Natural killer cell treated with Interleukin-12 subunit alpha and Interleukin-12 subunit beta and Interleukin-15 and Interleukin-18, amount 100 ng/mL, for 72 hours (primary cell): ENCODE measurements around the gene IL1RAPL1. TPM values are rescaled to one million over a fixed set of nuclear protein-coding genes. Genes with fewer than 3 reads are reported as not detected.

ENCODE experiments used
- ATAC-seq, 2 donors: fragments of 150-1000 bp; cut with Tn5 transposase in 1 of 2; sonication (Bioruptor Pico), chemical (Tn5 transposase) in 1 of 2; 2 replicates each; pipeline ENCODE4 v1.10.0; 2021
- DNase-seq: peaks from one replicate; pipeline ENCODE4 v3.0.0; 2022; ENCODE audit warnings: low spot score
- H3K27ac Mint-ChIP-seq, 2 donors: 1 replicate in 1 of 2; 2 replicates in 1 of 2; pipeline ENCODE4 v1.8.0; 2022; ENCODE audit warnings: mixed read lengths in 2 of 2, mild to moderate bottlenecking in 1 of 2, moderate library complexity in 1 of 2
- H3K27me3 Mint-ChIP-seq, 2 donors: 1 replicate in 1 of 2; 2 replicates in 1 of 2; pipeline ENCODE4 v1.8.0; 2022; ENCODE audit warnings: mixed read lengths in 2 of 2
- H3K36me3 Mint-ChIP-seq: one replicate; pipeline ENCODE4 v1.8.0; 2022; ENCODE audit warnings: mixed read lengths
- H3K4me1 Mint-ChIP-seq, 2 donors: 1 replicate in 1 of 2; 2 replicates in 1 of 2; pipeline ENCODE4 v1.8.0; 2022; ENCODE audit warnings: low read depth in 2 of 2, mixed read lengths in 2 of 2, mild to moderate bottlenecking in 1 of 2
- H3K4me3 Mint-ChIP-seq: one replicate; pipeline ENCODE4 v1.8.0; 2022; ENCODE audit warnings: mixed read lengths
- H3K9me3 Mint-ChIP-seq: 2 replicates; pipeline ENCODE4 v1.8.0; 2022; ENCODE audit warnings: mixed read lengths
- total RNA-seq, 2 donors: library from RNA; stranded (reverse); gene quantifications; one replicate each; pipeline ENCODE4 v1.2.3, GENCODE V29; 2022

IL1RAPL1 gene
- total RNA-seq, 2 donors from 2014 or later = not detected

DNA sequence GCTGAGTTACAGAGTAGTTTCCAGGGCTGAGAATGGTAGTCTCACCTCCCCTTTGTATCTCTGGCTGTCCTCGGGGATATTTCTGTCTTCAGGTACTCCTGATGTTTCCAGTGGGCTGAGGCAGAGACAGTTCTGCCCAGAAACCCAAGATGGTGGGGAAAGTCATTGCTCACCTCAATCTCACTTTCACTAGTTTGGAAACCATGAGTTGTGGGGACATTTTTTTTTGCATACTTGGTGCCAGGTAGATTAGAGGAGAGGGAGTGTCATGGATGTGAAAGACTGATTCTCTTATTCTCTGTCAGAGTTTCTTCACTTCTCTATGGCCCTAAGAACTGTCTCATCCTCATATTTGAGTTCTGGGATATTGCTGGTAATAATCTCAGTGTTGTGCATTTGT lies 919.5 kb downstream of the IL1RAPL1 start:
- no peaks in the 10 kb centered on the region for H3K9me3 Mint-ChIP-seq
- H3K36me3 Mint-ChIP-seq = peaks cover 12% of the 10 kb centered on the region
- no peak overlapping the region for H3K4me3 Mint-ChIP-seq
- H3K27me3 Mint-ChIP-seq = no peaks in the 10 kb centered on the region
- ATAC-seq (no peak), DNase-seq (no peak)
- H3K4me1 Mint-ChIP-seq = no peaks in the 10 kb centered on the region
- H3K27ac Mint-ChIP-seq = no peak overlapping the region

DNA sequence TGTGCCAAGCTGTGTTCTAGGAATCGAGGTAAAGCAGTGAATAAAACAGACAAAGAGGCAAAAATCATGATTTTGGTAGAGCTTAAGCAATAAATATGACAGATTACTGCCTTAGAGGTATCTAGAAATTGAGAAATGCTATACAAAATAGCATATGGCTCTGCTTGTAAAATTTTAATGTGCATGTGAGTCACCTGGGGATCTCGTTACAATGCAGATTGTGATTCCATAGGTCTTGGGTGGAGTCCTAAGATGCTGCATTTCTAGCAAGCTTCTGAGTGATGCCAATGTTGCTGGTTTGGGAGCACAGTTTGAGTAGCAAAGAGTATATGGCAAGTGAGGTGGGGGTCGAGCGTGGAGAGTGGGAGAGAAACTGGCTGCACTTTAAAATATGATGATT lies 930.9 kb downstream of the IL1RAPL1 start:
- Mint-ChIP-seq H3K9me3 (peaks cover 2% of the 10 kb centered on the region), H3K36me3 (no peaks in the 10 kb centered on the region), H3K27me3 (no peaks in the 10 kb centered on the region), H3K27ac (no peak overlapping the region), H3K4me1 (no peaks in the 10 kb centered on the region), H3K4me3 (no peak overlapping the region)
- no peak for ATAC-seq
- no peak for DNase-seq

DNA sequence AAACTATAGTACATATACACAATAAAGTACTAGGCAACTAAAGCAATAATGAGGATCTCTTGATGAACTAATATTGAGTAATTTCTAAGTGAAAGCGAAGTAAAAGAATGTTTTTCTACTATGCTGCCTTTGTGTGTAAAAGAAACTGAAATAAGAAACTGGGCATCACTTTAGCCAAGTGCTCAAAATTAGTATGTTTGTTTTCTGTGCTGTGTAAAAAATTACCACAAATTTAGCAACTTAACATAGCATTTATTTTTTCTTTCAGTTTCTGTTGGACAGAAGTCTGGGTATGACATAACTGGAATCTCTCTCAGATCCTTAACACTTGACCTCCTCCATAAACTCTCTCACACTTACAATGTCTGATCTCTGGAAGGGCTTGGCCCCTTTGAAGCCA lies 941.0 kb downstream of the IL1RAPL1 start:
- Mint-ChIP-seq H3K27me3 (no peaks in the 10 kb centered on the region), H3K4me1 (no peaks in the 10 kb centered on the region), H3K27ac (no peak overlapping the region), H3K4me3 (no peak overlapping the region), H3K9me3 (peaks cover 6% of the 10 kb centered on the region), H3K36me3 (no peaks in the 10 kb centered on the region)
- DNase-seq (no peak), ATAC-seq (no peak)

DNA sequence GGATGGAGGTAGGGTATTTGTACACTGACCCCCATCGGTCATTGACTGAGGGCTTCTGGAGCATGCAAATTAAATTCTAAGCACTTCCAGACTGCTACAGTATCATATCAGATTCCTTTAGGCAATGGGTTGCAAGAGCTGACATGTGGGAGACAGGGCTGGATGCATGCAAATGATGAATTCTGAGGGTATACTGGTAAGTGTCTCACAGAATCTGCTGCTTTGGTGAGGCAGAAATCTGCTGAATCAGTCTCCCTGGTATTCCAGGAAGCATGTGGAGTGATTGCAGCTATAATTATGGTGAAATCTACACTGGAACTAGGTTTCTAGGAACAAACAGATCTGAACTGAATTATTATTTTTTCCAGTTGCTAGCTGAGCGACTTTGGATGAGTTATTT lies 943.3 kb downstream of the IL1RAPL1 start:
- DNase-seq = no peak
- peaks cover 4% of the 10 kb centered on the region for H3K9me3 Mint-ChIP-seq
- H3K4me1 Mint-ChIP-seq = no peaks in the 10 kb centered on the region
- H3K36me3 Mint-ChIP-seq = no peaks in the 10 kb centered on the region
- H3K27me3 Mint-ChIP-seq = no peaks in the 10 kb centered on the region
- H3K27ac Mint-ChIP-seq = no peak overlapping the region
- H3K4me3 Mint-ChIP-seq = no peak overlapping the region
- ATAC-seq = no peak

DNA sequence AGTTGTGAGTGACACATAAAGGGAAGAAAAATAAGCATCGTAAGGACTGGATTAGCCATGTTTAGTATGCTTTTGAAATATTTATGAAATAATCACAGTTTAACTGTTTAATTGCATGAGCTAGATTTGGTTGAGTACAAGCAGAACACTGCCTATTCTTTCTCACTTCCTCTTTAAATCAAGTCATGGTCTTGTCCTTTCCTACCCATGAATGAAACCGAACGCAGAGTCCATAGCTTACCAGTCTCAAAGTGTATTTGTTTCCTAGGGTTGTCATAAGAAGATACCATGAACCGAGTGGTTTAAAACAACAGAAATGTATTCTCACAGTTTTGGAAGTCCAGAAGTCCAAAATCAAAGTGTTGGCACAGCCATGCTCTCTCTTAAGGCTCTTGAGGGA lies 944.1 kb downstream of the IL1RAPL1 start:
- no peak overlapping the region for H3K4me3 Mint-ChIP-seq
- no peaks in the 10 kb centered on the region for H3K4me1 Mint-ChIP-seq
- no peaks in the 10 kb centered on the region for H3K27me3 Mint-ChIP-seq

DNA sequence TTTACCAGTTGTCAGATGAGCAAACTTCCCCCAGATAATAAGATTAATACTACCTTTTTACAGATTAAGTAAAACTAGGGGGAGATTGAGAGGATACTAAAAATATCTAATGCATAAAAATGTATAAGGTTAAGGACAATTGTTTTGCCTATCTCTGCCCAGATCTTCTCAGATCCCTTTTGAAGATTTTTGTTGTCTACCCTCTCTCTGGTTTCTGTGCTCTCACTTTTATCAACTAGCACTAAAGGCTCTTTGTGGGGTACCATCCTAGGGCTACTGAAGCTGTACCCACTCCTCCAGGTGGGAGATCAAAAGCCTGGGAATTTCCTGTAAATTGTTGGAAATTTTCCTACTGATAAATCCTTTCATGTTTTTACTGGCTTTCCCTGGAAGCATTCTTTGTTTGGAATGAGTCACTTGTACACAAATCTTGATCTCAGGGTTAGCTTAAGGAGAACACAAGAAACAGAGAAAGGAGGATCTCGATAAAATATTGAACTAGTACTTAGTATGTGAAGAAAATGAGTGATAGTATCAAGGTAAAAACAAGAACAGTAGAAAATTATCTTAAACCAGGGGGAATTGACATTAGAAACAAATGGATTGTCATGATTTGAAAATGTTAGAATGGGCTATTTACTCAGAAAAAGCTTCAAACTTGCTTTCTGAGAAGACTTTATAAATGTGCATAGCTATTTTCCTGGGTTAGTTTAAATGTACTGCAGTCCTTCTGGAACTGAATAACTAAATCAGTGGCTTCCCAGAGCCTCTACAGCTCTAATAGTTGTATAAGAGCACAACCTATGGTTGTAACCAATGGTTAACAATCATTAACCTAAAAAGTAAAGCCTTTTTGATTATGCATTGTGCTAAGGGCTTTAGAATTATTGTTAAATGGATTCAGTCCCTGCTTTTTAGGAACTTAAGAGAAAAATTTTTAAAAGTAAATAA lies 948.2 kb downstream of the IL1RAPL1 start:
- no peaks in the 10 kb centered on the region for H3K27me3 Mint-ChIP-seq
- H3K27ac Mint-ChIP-seq = no peak overlapping the region
- no peak for ATAC-seq

More for the DNA sequence above, 944.1 kb downstream of the IL1RAPL1 start:
- ATAC-seq = no peak
- Mint-ChIP-seq H3K27ac (no peak overlapping the region), H3K9me3 (peaks cover 4% of the 10 kb centered on the region), H3K36me3 (no peaks in the 10 kb centered on the region)
- no peak for DNase-seq

DNA sequence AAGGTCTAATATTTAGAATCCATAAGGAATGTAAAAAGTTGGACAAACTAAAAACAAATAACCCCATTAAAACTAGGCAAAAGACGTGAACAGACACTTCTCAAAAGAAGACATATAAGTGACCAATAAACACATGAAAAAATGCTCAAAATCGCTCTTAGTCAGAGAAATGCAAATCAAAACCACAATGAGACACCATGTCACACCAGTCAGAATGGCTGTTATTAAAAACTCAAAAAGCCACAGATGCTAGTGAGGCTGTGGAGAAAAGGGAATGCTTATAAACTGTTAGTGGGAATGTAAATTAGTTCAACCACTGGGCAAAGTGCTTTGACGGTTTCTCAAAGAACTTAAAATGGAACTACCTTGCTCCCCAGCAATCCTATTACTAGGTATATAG lies 953.8 kb downstream of the IL1RAPL1 start:
- H3K9me3 Mint-ChIP-seq = peaks cover 10% of the 10 kb centered on the region
- no peaks in the 10 kb centered on the region for H3K36me3 Mint-ChIP-seq
- DNase-seq (no peak), ATAC-seq (no peak)
- no peaks in the 10 kb centered on the region for H3K4me1 Mint-ChIP-seq
- H3K27ac Mint-ChIP-seq = no peak overlapping the region
- H3K4me3 Mint-ChIP-seq = no peak overlapping the region
- H3K27me3 Mint-ChIP-seq = no peaks in the 10 kb centered on the region

More for the DNA sequence above, 948.2 kb downstream of the IL1RAPL1 start:
- no peak for DNase-seq
- no peaks in the 10 kb centered on the region for H3K4me1 Mint-ChIP-seq
- no peak overlapping the region for H3K4me3 Mint-ChIP-seq
- H3K9me3 Mint-ChIP-seq = peaks cover 3% of the 10 kb centered on the region
- no peaks in the 10 kb centered on the region for H3K36me3 Mint-ChIP-seq

DNA sequence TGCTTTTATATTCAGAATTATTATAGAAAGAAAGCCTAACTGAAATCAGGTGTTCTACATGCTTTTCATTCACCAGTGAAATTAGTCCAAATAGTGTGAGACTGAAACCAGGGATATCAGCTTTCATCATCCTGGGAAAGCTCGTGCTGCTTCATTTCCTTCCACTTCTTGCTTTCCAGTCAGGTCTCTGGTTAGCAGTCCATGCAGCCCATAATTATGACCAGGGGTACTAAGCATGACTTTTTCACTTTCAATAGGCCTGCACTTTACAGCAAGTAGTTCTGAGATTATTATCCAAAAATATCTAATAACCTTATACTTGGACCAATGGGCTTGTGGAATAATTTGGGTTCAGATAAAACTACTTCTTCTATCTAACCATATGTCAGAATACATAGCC lies 954.9 kb downstream of the IL1RAPL1 start:
- peaks cover 10% of the 10 kb centered on the region for H3K9me3 Mint-ChIP-seq
- no peaks in the 10 kb centered on the region for H3K4me1 Mint-ChIP-seq
- H3K27me3 Mint-ChIP-seq = no peaks in the 10 kb centered on the region
- DNase-seq = no peak
- H3K4me3 Mint-ChIP-seq = no peak overlapping the region
- H3K27ac Mint-ChIP-seq = no peak overlapping the region
- no peak for ATAC-seq
- H3K36me3 Mint-ChIP-seq = no peaks in the 10 kb centered on the region

DNA sequence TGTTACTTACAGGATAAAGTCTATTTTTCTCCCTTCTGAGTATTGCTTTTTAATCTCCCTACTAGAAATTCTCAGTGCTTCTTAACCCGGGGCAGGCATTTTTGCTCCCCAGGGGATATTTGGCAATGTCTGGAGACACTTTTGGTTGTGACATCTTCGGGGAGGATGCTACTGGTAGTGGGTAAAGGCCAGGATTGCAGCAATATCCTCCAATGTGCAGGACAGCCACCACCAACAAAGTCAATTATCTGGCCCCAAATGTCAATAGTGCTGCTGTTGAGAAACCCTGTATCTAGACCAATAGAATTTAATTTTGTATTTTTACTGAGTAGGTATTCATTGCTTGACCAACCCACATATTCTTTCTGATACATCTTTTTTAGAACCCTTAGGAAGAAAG lies 958.6 kb downstream of the IL1RAPL1 start:
- Mint-ChIP-seq H3K9me3 (peaks cover 9% of the 10 kb centered on the region), H3K4me3 (no peak overlapping the region), H3K27me3 (no peaks in the 10 kb centered on the region), H3K4me1 (no peaks in the 10 kb centered on the region), H3K27ac (no peak overlapping the region), H3K36me3 (no peaks in the 10 kb centered on the region)
- ATAC-seq (no peak), DNase-seq (no peak)

DNA sequence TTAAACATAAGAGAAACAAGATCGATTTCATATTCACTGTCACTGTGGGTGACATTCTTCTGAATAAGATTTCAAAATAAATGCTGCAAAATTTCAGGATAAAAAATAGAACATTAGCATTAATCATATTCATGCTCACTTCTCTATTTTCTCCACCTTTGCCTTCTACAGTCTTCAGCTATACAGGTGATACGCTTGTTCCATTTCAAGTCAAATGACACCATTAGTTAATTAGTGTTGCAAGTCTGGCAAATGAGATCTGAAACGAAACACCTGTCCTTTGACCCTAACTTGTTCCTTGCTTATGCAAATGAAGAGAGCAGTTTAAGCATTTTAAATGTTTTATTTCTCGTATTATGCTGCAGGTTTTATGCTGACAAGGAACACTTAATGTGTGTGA lies 960.6 kb downstream of the IL1RAPL1 start:
- H3K4me1 Mint-ChIP-seq = no peaks in the 10 kb centered on the region
- no peak overlapping the region for H3K4me3 Mint-ChIP-seq
- H3K9me3 Mint-ChIP-seq = peaks cover 9% of the 10 kb centered on the region
- ATAC-seq (no peak), DNase-seq (no peak)
- no peaks in the 10 kb centered on the region for H3K27me3 Mint-ChIP-seq
- H3K27ac Mint-ChIP-seq = no peak overlapping the region
- no peaks in the 10 kb centered on the region for H3K36me3 Mint-ChIP-seq

DNA sequence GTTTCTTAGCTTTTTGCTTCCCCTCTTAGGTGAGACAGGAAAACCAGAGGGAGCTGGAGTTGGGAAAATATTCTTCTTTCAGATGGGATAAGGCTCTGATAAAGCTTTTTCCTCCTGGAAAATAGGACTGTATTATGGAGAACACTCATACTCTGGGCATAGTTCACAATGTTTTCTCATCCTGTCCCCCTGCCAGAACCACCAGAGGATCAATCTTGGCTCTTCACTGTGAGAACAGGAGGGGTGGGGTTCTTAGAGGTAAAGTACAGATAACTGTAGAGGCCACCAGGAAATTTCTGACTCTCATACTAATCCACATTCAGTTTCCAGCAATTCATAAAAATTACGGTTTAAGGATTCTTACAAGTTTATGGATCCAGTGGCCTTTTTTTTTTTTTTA lies 966.3 kb downstream of the IL1RAPL1 start:
- ATAC-seq (no peak), DNase-seq (no peak)
- Mint-ChIP-seq H3K4me1 (no peaks in the 10 kb centered on the region), H3K27ac (no peak overlapping the region), H3K36me3 (no peaks in the 10 kb centered on the region), H3K27me3 (no peaks in the 10 kb centered on the region), H3K4me3 (no peak overlapping the region), H3K9me3 (peaks cover 6% of the 10 kb centered on the region)

DNA sequence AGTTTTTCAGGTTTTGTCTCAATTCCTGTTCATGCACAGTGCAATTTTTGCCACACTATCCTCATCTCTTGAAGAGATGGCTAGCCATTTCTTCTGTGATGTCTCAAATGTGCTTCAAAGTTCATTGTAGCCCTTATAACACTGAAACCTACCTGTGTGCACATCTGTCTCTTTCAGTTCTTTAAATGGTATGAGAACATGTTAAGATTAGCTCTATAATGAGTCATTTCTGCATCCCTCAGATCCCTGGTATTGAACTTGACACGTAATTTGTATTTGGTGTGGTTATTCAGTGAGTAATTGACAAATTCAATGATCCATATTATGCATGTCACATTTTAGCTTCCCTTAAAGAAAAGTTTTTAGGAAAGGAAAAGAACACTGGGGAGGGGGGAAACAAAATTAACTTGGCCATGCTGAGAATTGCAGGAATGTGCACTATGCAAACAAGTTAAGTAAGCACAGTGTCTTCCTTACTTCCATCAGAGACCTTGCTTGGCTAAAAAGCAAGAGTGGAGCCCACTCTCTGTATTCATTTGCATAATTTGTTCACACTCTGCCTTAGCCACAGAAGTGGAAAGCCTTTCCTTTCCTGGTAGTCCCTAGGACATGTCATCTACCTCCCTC lies 968.3 kb downstream of the IL1RAPL1 start:
- no peak for DNase-seq
- Mint-ChIP-seq H3K27me3 (no peaks in the 10 kb centered on the region), H3K36me3 (peaks cover 1% of the 10 kb centered on the region), H3K4me3 (no peak overlapping the region), H3K9me3 (peaks cover 4% of the 10 kb centered on the region), H3K4me1 (no peaks in the 10 kb centered on the region), H3K27ac (no peak overlapping the region)
- ATAC-seq = no peak

DNA sequence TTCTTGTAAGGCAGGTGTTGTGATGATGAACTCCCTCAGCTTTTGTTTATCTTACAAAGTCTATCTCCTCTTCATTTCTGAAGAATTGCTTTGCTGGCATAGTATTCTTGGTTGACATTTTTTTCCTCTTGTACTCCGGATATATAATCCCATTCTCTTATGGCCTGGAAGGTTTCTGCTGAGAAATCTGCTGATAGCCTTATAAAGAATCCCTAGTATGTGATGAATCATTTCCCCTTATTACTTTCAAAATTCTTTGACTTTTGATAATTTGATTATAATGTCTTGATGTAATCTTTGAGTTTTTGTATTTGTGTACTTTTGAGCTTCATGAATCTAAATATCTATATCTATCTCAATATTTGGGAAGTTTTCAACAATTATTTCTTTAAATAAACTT lies 972.8 kb downstream of the IL1RAPL1 start:
- Mint-ChIP-seq H3K9me3 (no peaks in the 10 kb centered on the region), H3K36me3 (peaks cover 5% of the 10 kb centered on the region), H3K4me1 (no peaks in the 10 kb centered on the region), H3K4me3 (no peak overlapping the region), H3K27me3 (no peaks in the 10 kb centered on the region), H3K27ac (no peak overlapping the region)
- DNase-seq (no peak), ATAC-seq (no peak)

DNA sequence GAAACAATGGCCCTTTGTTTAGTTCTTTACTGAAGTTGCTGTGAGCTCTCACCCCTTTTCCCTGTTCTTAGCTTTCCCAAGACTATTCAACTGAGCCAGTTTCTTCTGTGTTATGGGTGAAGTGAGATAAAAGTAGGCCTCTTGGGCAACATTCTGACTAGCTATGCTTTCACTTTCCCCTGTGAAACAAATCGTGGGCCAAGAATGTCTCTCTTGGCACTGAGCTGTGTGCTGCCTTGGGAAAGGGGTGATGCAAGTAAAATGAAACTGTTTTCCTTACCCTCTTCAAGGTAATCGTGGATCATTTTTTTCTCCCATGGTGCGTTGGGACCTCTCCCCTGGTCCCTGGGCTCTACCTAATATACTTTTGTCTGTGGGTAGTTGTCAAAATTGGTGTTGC lies 974.2 kb downstream of the IL1RAPL1 start:
- Mint-ChIP-seq H3K36me3 (peaks cover 5% of the 10 kb centered on the region), H3K4me3 (no peak overlapping the region), H3K4me1 (no peaks in the 10 kb centered on the region), H3K9me3 (no peaks in the 10 kb centered on the region), H3K27me3 (no peaks in the 10 kb centered on the region), H3K27ac (no peak overlapping the region)
- no peak for DNase-seq
- ATAC-seq = no peak
